PC-3 (cell line): Measurements from ENCODE around the gene ENTPD1.

Experiments used
- EZH2 ChIP-seq: fragments of 300-600 bp; sonication (generic); IDR thresholded peaks from one replicate; pipeline ENCODE4 v1.6.1; 2017; ENCODE audit warnings: antibody characterized with exemption, mild to moderate bottlenecking, low read length; ENCODE audit not compliant: unreplicated experiment
- EZH2phosphoT487 ChIP-seq: fragments of 300-600 bp; sonication (generic); IDR thresholded peaks from 2 replicates; pipeline ENCODE4 v1.6.1; 2018; ENCODE audit warnings: mild to moderate bottlenecking, antibody characterized with exemption, low read length, borderline replicate concordance
- TF ChIP-seq, protein P1 (sequence below): fragments of 300-600 bp; sonication (generic); conservative IDR thresholded peaks from 2 replicates; pipeline ENCODE4 v1.5.1; 2017; ENCODE audit warnings: antibody characterized with exemption, low read depth, mild to moderate bottlenecking, low read length

DNA sequence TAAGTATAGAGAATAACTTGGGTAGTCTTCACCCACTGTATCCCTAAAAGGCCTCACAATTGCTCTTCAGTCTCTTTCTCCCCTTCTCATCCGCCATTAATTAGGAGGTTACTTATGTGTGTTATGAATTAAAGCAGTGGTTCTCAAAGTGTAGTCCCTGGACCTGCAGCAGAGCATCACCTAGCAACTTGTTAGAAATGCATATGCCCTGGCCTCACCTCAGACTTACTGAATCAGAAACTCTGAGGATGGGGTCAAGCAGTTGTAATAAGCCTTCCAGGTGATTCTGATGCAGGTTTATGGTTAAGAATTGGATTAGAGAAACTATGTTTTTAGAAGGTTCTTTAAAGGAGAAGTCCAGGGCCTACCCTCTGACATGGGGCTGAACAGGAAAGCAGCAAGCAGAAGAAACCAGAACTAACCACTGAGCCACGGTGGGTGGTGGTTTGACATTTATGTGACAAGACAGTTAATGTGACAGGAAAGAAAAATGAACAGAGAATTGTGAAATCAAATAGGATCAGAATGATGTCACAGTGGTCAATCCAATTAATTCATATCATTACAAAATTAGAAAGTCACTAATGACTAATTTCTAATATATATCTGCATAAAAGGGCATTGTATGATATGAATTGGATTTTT is 37.6 kb downstream of the ENTPD1 start:
- TF ChIP-seq, protein P1, sequence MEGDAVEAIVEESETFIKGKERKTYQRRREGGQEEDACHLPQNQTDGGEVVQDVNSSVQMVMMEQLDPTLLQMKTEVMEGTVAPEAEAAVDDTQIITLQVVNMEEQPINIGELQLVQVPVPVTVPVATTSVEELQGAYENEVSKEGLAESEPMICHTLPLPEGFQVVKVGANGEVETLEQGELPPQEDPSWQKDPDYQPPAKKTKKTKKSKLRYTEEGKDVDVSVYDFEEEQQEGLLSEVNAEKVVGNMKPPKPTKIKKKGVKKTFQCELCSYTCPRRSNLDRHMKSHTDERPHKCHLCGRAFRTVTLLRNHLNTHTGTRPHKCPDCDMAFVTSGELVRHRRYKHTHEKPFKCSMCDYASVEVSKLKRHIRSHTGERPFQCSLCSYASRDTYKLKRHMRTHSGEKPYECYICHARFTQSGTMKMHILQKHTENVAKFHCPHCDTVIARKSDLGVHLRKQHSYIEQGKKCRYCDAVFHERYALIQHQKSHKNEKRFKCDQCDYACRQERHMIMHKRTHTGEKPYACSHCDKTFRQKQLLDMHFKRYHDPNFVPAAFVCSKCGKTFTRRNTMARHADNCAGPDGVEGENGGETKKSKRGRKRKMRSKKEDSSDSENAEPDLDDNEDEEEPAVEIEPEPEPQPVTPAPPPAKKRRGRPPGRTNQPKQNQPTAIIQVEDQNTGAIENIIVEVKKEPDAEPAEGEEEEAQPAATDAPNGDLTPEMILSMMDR: no peak
- TF ChIP-seq EZH2 (no peak), EZH2phosphoT487 (no peak)
